Caco-2 (cell line): ENCODE data around the gene SFN. TPM values are rescaled to one million over a fixed set of nuclear protein-coding genes. Genes with fewer than 3 reads are reported as not detected.
"Not testable (repeated sequence)": the region's sequence is repeated elsewhere in the genome, so short reads cannot be mapped to it uniquely, and the experiment has no call there.

ENCODE experiments used
- BruUV-seq: library from RNA; stranded (reverse); fragments of 400-500 nt; replicated peaks from 2 replicates; lab custom pipeline; 2021; lab: Mats Ljungman, UMichigan
- CTCF ChIA-PET: fragments of 300-600 bp; sonication (Branson Sonifier 250); formaldehyde crosslinking; loops from one replicate; lab custom pipeline; 2022; ENCODE audit warnings: antibody characterized with exemption; lab: Charles Lee
- POLR2A ChIA-PET: fragments of 300-600 bp; sonication (Branson Sonifier 250); formaldehyde crosslinking; loops from one replicate; lab custom pipeline; 2022; ENCODE audit warnings: antibody characterized with exemption; lab: Charles Lee
- DNase-seq, 2 experiments: peaks; one replicate each; pipeline versions ENCODE4 v3.0.0 to v3.0.0-alpha.2; 2020 to 2022
- H3K27me3 ChIP-seq: replicated peaks from 2 replicates; pipeline ENCODE4 v1.6.0; 2011; ENCODE audit warnings: low read length; ENCODE audit not compliant: control insufficient read depth, insufficient read depth
- H3K36me3 ChIP-seq: 2 replicates; pipeline ENCODE4 v1.5.1; 2011; ENCODE audit warnings: low read length; ENCODE audit not compliant: control insufficient read depth, insufficient read depth
- H3K4me1 ChIP-seq: fragments of 250-450 bp; sonication (Bioruptor Pico); 2 replicates; pipeline ENCODE4 v1.5.1; 2020; ENCODE audit warnings: mild to moderate bottlenecking
- H3K4me3 ChIP-seq: 2 replicates; pipeline ENCODE4 v1.5.1; 2011; ENCODE audit warnings: low read depth, mild to moderate bottlenecking, control low read depth, low read length
- H3K9me3 ChIP-seq: fragments of 250-450 bp; sonication (Bioruptor Pico); 2 replicates; pipeline ENCODE4 v1.5.1; 2020; ENCODE audit warnings: mild to moderate bottlenecking, moderate library complexity
- H3K27ac Mint-ChIP-seq: one replicate; pipeline ENCODE4 v1.8.0; 2022; ENCODE audit warnings: mixed read lengths; ENCODE audit not compliant: unreplicated experiment
- H3K27me3 Mint-ChIP-seq: one replicate; pipeline ENCODE4 v1.8.0; 2022; ENCODE audit warnings: mixed read lengths; ENCODE audit not compliant: insufficient read depth, unreplicated experiment
- H3K36me3 Mint-ChIP-seq: one replicate; pipeline ENCODE4 v1.8.0; 2022; ENCODE audit warnings: mild to moderate bottlenecking, mixed read lengths; ENCODE audit not compliant: insufficient read depth, unreplicated experiment
- H3K4me1 Mint-ChIP-seq: one replicate; pipeline ENCODE4 v1.8.0; 2022; ENCODE audit warnings: low read depth, mixed read lengths; ENCODE audit not compliant: unreplicated experiment
- H3K4me3 Mint-ChIP-seq: one replicate; pipeline ENCODE4 v1.8.0; 2022; ENCODE audit warnings: mild to moderate bottlenecking, moderate library complexity, mixed read lengths; ENCODE audit not compliant: unreplicated experiment
- H3K9me3 Mint-ChIP-seq: one replicate; pipeline ENCODE4 v1.8.0; 2022; ENCODE audit warnings: mixed read lengths; ENCODE audit not compliant: unreplicated experiment
- intact Hi-C: fragments of 100-400 bp; cut with micrococcal nuclease; formaldehyde crosslinking; loops from one replicate; pipeline ENCODE4 v1.10.0; 2022; ENCODE audit not compliant: unreplicated experiment
- total RNA-seq: library from RNA; stranded (reverse); gene quantifications from 2 replicates; pipeline ENCODE4 v1.2.3, GENCODE V29; 2022
- TF ChIP-seq, protein P1 (sequence below), 2 experiments: fragments of 200-600 bp in 1 of 2; IDR thresholded peaks; 1 replicate in 1 of 2; 2 replicates in 1 of 2; pipeline versions ENCODE4 v1.5.1 to v1.8.0; 2011 to 2022; ENCODE audit warnings: antibody characterized with exemption in 1 of 2, control low read depth in 1 of 2, inconsistent platforms in 1 of 2, low read depth in 1 of 2, low read length in 1 of 2, mild to moderate bottlenecking in 1 of 2, moderate library complexity in 1 of 2; ENCODE audit not compliant: insufficient read depth in 1 of 2, severe bottlenecking in 1 of 2, unreplicated experiment in 1 of 2

The SFN gene
- total RNA-seq, 1 experiment from 2014 or later: 21.4 TPM

DNA sequence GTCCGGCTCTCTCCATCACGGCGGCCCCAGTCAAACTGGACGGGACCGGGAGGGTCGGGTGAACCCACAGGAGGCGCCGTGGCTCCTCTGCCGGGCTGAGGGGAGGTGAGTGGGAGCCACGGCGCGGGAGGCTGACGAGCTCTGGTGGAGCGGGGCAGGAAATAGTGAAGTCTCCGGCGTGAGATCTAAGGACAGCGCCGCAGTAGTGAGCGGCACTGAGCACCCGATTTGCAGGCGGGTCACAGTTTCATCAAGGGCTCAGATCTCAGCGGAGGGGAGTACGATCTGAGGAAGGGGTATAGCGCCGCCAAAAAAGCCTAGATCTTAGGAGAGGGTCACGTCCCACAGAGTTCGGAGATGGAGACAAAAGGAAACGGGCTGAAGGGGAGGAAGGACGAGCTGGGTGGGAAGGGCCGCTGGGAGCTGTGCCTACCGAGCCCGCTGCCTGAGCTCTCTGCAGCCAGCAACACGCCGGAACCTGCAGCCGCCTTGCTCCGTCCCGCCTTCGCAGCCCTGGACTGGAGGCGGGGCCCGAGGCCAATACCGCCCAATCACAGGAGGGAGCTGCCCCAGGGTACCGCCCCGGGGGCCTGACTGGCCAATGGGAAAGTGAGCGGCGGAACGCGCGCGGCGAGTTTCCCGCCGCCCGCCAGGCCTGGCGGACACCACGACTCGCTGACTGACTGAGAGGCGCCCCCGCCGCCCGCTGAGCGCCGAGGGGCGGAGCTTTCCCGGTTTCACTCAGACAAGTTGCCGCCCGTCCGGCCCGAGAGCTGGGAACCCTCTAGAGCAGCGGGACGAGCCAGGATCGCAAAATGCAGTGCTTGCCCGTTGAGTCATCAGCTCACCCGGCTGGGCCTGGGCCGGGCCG, 1.9 kb downstream of the SFN start:
- peak overlapping the region; percentile 56 for H3K4me3 ChIP-seq
- H3K9me3 ChIP-seq: no peaks in the 10 kb centered on the region
- Mint-ChIP-seq H3K27me3 (no peaks in the 10 kb centered on the region), H3K9me3 (no peaks in the 10 kb centered on the region), H3K27ac (peak overlapping the region; percentile 94), H3K36me3 (peaks cover 23% of the 10 kb centered on the region), H3K4me3 (peak overlapping the region; percentile 82), H3K4me1 (peaks cover 14% of the 10 kb centered on the region)
- ChIA-PET POLR2A (interaction anchor here (0.6 to 1.4 kb wide), 11 partner anchors 8 to 172 kb away, joined by 3 to 13 read pairs (median 4); partner anchors contain the start of genes GPATCH3, GPN2, NR0B2 and TENT5B), CTCF (interaction anchor here (0.6 to 1.6 kb wide), 12 partner anchors 14 to 805 kb away, joined by 3 to 8 read pairs (median 4); partner anchors contain the start of gene RPS6KA1)
- H3K4me1 ChIP-seq: 0 out of 2 replicates have a peak, but pooled peaks cover 7% of the 10 kb centered on the region
- DNase-seq: peak; percentile 95 to 97
- H3K27me3 ChIP-seq: no peaks in the 10 kb centered on the region
- no TSS peak for BruUV-seq
- no peaks in the 10 kb centered on the region for H3K36me3 ChIP-seq
- TF ChIP-seq, protein P1, sequence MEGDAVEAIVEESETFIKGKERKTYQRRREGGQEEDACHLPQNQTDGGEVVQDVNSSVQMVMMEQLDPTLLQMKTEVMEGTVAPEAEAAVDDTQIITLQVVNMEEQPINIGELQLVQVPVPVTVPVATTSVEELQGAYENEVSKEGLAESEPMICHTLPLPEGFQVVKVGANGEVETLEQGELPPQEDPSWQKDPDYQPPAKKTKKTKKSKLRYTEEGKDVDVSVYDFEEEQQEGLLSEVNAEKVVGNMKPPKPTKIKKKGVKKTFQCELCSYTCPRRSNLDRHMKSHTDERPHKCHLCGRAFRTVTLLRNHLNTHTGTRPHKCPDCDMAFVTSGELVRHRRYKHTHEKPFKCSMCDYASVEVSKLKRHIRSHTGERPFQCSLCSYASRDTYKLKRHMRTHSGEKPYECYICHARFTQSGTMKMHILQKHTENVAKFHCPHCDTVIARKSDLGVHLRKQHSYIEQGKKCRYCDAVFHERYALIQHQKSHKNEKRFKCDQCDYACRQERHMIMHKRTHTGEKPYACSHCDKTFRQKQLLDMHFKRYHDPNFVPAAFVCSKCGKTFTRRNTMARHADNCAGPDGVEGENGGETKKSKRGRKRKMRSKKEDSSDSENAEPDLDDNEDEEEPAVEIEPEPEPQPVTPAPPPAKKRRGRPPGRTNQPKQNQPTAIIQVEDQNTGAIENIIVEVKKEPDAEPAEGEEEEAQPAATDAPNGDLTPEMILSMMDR (IDR thresholded peaks at IDR 0.05; ENCODE audit: insufficient read depth in 1 of 2, low read depth in 1 of 2, low read length in 1 of 2, severe bottlenecking in 1 of 2, unreplicated experiment in 1 of 2): no peak
- intact Hi-C loops: loop anchor here (1.0 to 10.0 kb wide), 3 partner anchors 12 to 170 kb away; partner anchors contain the start of gene ARID1A

DNA sequence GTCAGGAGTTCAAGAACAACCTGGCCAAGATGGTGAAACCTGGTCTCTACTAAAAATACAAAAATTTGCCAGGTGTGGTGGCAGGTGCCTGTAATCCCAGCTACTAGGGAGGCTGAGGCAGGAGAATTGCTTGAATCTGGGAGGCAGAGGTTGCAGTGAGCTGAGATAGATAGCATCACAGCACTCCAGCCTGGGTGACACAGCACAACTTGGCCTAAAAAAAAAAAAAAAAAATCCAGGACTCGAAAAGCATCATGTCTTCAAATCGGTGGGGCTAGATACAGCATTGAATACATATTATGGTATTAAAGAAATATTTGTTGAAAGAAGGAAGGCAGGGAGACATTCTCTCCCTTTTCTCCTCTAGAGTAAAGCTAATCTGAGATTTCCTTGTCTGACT, 10.1 kb downstream of the SFN start:
- H3K27ac Mint-ChIP-seq, H3K4me1 Mint-ChIP-seq, H3K9me3 ChIP-seq, H3K27me3 Mint-ChIP-seq, CTCF ChIA-PET, H3K4me3 Mint-ChIP-seq, H3K4me3 ChIP-seq, H3K27me3 ChIP-seq, H3K36me3 ChIP-seq, DNase-seq, H3K4me1 ChIP-seq, BruUV-seq, H3K9me3 Mint-ChIP-seq, H3K36me3 Mint-ChIP-seq: not testable (repeated sequence)
- intact Hi-C loops: loop anchor here (10.0 kb wide), 1 partner anchor 268 kb away; no protein-coding TSS in a partner anchor
- POLR2A ChIA-PET: interaction anchor here (0.6 kb wide), 1 partner anchor 11 kb away, joined by 3 read pairs; no protein-coding TSS in a partner anchor

DNA sequence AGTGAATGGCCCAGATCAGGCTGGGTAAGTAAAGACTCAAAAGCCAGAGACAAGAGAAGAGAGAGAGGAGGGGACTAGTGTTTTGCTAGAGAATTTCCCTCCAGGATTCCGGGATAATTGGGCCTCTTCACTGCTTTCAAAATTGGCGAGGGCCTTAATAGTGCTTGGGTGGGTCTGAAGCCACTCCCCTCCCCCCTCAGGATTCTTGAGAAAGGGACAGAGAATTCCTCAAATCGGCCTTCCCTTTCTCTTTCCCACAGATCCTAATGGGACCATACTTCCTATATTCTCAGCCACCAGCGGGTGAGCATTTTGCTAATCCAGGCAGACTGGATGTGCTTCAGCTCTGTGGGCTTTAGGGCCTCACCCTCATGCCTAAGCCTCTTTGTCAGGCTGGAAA, 11.9 kb downstream of the SFN start:
- Mint-ChIP-seq H3K27me3 (no peaks in the 10 kb centered on the region), H3K36me3 (peaks cover under 1% of the 10 kb centered on the region), H3K4me3 (no peak overlapping the region), H3K4me1 (no peaks in the 10 kb centered on the region), H3K9me3 (no peaks in the 10 kb centered on the region), H3K27ac (no peak overlapping the region)
- DNase-seq: no peak
- BruUV-seq: no TSS peak
- TF ChIP-seq, protein P1 (IDR thresholded peaks at IDR 0.05; ENCODE audit: insufficient read depth in 1 of 2, low read depth in 1 of 2, low read length in 1 of 2, severe bottlenecking in 1 of 2, unreplicated experiment in 1 of 2): no peak
- no peaks in the 10 kb centered on the region for H3K27me3 ChIP-seq
- no peak overlapping the region for H3K4me3 ChIP-seq
- H3K4me1 ChIP-seq: no peaks in the 10 kb centered on the region
- intact Hi-C loops: loop anchor here (10.0 kb wide), 1 partner anchor 270 kb away; no protein-coding TSS in a partner anchor
- no peaks in the 10 kb centered on the region for H3K36me3 ChIP-seq
- H3K9me3 ChIP-seq: no peaks in the 10 kb centered on the region
- ChIA-PET CTCF (no interaction called here), POLR2A (no interaction called here)
